ENCODE measurements around the gene NPAS4. TPM values are rescaled to one million over a fixed set of nuclear protein-coding genes. Genes with fewer than 3 reads are reported as not detected.
A peak's percentile ranks its signal among the peaks of the same experiment; 100 is the strongest.

Gene NPAS4
- total and polyA plus RNA-seq, 2 of the 13 experiments (the other 11 are each of a cell fraction or from before 2014, with no cell fraction given): not detected

DNA sequence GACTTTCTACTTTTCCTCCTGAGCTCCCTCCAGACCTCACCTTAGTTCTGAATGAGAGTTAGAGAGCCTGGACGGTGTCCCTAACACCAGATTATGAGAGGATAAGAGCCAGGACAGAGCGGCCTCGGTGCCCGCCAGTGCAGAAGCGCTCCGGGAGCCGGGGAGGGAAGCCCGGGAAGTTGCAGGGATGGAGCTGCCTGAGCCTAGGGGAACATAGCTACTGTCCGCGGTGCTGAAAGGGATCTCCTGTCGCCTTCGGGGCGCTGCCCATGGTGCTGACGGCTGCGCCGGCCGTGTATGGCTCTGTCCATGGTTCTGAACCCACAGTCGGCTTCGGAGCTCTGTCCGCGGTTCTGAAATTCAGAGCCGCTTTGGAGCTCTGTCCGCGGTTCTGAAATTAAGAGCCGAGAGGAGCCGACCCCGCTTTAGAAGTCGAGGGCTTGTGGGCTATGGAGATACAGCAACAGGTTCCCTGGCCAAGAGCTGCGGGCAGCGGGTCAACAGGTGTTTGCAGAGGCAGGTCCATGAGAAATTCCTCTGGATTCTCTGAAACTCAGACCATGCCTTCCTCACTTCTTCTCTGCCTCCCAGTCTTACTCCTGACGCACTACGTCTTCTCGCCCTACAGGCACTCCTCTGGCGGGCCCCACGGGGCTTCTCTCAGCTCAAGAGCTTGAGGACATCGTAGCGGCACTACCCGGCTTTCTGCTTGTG is 814 bp downstream of the NPAS4 start (continued):
- TF ChIP-seq, protein P1, sequence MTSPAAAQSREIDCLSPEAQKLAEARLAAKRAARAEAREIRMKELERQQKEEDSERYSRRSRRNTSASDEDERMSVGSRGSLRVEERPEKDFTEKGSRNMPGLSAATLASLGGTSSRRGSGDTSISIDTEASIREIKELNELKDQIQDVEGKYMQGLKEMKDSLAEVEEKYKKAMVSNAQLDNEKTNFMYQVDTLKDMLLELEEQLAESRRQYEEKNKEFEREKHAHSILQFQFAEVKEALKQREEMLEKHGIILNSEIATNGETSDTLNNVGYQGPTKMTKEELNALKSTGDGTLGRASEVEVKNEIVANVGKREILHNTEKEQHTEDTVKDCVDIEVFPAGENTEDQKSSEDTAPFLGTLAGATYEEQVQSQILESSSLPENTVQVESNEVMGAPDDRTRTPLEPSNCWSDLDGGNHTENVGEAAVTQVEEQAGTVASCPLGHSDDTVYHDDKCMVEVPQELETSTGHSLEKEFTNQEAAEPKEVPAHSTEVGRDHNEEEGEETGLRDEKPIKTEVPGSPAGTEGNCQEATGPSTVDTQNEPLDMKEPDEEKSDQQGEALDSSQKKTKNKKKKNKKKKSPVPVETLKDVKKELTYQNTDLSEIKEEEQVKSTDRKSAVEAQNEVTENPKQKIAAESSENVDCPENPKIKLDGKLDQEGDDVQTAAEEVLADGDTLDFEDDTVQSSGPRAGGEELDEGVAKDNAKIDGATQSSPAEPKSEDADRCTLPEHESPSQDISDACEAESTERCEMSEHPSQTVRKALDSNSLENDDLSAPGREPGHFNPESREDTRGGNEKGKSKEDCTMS (CRISPR knock-in tag; conservative IDR thresholded peaks at IDR 0.05): peak; percentile 100
- peak; percentile 100 for TF ChIP-seq MEF2D (CRISPR knock-in tag; IDR thresholded peaks at IDR 0.05)
- TF ChIP-seq, protein P2, sequence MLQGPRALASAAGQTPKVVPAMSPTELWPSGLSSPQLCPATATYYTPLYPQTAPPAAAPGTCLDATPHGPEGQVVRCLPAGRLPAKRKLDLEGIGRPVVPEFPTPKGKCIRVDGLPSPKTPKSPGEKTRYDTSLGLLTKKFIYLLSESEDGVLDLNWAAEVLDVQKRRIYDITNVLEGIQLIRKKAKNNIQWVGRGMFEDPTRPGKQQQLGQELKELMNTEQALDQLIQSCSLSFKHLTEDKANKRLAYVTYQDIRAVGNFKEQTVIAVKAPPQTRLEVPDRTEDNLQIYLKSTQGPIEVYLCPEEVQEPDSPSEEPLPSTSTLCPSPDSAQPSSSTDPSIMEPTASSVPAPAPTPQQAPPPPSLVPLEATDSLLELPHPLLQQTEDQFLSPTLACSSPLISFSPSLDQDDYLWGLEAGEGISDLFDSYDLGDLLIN (CRISPR knock-in tag; IDR thresholded peaks at IDR 0.05; ENCODE audit: borderline replicate concordance): peak; percentile 100
- peak; percentile 100 for TF ChIP-seq ZNF75D (CRISPR knock-in tag; IDR thresholded peaks at IDR 0.05; ENCODE audit: borderline replicate concordance)
- TF ChIP-seq, protein P3, sequence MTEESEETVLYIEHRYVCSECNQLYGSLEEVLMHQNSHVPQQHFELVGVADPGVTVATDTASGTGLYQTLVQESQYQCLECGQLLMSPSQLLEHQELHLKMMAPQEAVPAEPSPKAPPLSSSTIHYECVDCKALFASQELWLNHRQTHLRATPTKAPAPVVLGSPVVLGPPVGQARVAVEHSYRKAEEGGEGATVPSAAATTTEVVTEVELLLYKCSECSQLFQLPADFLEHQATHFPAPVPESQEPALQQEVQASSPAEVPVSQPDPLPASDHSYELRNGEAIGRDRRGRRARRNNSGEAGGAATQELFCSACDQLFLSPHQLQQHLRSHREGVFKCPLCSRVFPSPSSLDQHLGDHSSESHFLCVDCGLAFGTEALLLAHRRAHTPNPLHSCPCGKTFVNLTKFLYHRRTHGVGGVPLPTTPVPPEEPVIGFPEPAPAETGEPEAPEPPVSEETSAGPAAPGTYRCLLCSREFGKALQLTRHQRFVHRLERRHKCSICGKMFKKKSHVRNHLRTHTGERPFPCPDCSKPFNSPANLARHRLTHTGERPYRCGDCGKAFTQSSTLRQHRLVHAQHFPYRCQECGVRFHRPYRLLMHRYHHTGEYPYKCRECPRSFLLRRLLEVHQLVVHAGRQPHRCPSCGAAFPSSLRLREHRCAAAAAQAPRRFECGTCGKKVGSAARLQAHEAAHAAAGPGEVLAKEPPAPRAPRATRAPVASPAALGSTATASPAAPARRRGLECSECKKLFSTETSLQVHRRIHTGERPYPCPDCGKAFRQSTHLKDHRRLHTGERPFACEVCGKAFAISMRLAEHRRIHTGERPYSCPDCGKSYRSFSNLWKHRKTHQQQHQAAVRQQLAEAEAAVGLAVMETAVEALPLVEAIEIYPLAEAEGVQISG (CRISPR knock-in tag; IDR thresholded peaks at IDR 0.05): peak; percentile 99
- peak; percentile 100 for TF ChIP-seq ZBTB7A (CRISPR knock-in tag; IDR thresholded peaks at IDR 0.05)
- peak; percentile 100 for TF ChIP-seq MTA1 (CRISPR knock-in tag; IDR thresholded peaks at IDR 0.05; ENCODE audit: borderline replicate concordance)
- TF ChIP-seq ZNF121 (CRISPR knock-in tag; IDR thresholded peaks at IDR 0.05): peak; percentile 99
- TF ChIP-seq ZBTB38 (CRISPR knock-in tag; IDR thresholded peaks at IDR 0.05): peak; percentile 100
- peak; percentile 99 for TF ChIP-seq ZNF768 (CRISPR knock-in tag; IDR thresholded peaks at IDR 0.05)
- TF ChIP-seq ZNF383 (CRISPR knock-in tag; IDR thresholded peaks at IDR 0.05; ENCODE audit: borderline replicate concordance): peak; percentile 100
- peak; percentile 100 for TF ChIP-seq ONECUT2 (CRISPR knock-in tag; IDR thresholded peaks at IDR 0.05)
- TF ChIP-seq, protein P4, sequence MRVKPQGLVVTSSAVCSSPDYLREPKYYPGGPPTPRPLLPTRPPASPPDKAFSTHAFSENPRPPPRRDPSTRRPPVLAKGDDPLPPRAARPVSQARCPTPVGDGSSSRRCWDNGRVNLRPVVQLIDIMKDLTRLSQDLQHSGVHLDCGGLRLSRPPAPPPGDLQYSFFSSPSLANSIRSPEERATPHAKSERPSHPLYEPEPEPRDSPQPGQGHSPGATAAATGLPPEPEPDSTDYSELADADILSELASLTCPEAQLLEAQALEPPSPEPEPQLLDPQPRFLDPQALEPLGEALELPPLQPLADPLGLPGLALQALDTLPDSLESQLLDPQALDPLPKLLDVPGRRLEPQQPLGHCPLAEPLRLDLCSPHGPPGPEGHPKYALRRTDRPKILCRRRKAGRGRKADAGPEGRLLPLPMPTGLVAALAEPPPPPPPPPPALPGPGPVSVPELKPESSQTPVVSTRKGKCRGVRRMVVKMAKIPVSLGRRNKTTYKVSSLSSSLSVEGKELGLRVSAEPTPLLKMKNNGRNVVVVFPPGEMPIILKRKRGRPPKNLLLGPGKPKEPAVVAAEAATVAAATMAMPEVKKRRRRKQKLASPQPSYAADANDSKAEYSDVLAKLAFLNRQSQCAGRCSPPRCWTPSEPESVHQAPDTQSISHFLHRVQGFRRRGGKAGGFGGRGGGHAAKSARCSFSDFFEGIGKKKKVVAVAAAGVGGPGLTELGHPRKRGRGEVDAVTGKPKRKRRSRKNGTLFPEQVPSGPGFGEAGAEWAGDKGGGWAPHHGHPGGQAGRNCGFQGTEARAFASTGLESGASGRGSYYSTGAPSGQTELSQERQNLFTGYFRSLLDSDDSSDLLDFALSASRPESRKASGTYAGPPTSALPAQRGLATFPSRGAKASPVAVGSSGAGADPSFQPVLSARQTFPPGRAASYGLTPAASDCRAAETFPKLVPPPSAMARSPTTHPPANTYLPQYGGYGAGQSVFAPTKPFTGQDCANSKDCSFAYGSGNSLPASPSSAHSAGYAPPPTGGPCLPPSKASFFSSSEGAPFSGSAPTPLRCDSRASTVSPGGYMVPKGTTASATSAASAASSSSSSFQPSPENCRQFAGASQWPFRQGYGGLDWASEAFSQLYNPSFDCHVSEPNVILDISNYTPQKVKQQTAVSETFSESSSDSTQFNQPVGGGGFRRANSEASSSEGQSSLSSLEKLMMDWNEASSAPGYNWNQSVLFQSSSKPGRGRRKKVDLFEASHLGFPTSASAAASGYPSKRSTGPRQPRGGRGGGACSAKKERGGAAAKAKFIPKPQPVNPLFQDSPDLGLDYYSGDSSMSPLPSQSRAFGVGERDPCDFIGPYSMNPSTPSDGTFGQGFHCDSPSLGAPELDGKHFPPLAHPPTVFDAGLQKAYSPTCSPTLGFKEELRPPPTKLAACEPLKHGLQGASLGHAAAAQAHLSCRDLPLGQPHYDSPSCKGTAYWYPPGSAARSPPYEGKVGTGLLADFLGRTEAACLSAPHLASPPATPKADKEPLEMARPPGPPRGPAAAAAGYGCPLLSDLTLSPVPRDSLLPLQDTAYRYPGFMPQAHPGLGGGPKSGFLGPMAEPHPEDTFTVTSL (CRISPR knock-in tag; IDR thresholded peaks at IDR 0.05; ENCODE audit: borderline replicate concordance): peak; percentile 100
- TF ChIP-seq IKZF1 (IDR thresholded peaks at IDR 0.05): no peak
- peak; percentile 98 for TF ChIP-seq ZNF629 (CRISPR knock-in tag; conservative IDR thresholded peaks at IDR 0.05)
- TF ChIP-seq SMARCE1 (IDR thresholded peaks at IDR 0.05; ENCODE audit: borderline replicate concordance): no peak
- no peak for TF ChIP-seq ARNT (IDR thresholded peaks at IDR 0.05)
- TF ChIP-seq ZBTB21 (CRISPR knock-in tag; IDR thresholded peaks at IDR 0.05): peak; percentile 99
- peak; percentile 100 for TF ChIP-seq ZNF264 (CRISPR knock-in tag; IDR thresholded peaks at IDR 0.05)

Data from HepG2 (cell line).